Heart right ventricle (tissue), 16 donors: ENCODE measurements around the gene RNF40. TPM values are rescaled to one million over a fixed set of nuclear protein-coding genes. Genes with fewer than 3 reads are reported as not detected.
A peak's percentile ranks its signal among the peaks of the same experiment; 100 is the strongest.

Source experiments
- ATAC-seq, 8 donors: fragments of 200-7000 bp; cut with Tn5 transposase; one replicate each; pipeline ENCODE4 v1.9.1; 2020; ENCODE audit warnings: mild to moderate bottlenecking in 8 of 8, moderate library complexity in 8 of 8, moderate number of reproducible peaks in 1 of 8
- DNase-seq, 2 donors: peaks; one replicate each; pipeline ENCODE4 v3.0.0-alpha.2; 2020
- H3K27ac ChIP-seq, 10 donors: fragments of 200-600 bp; sonication (generic) in 2 of 10; one replicate each; pipeline versions ENCODE4 v1.5.0 to v1.8.0; 2020 to 2022; ENCODE audit warnings: mild to moderate bottlenecking in 3 of 10
- H3K27me3 ChIP-seq, 7 donors: fragments of 200-600 bp; one replicate each; pipeline ENCODE4 v1.8.0; 2021 to 2022; ENCODE audit warnings: mild to moderate bottlenecking in 2 of 7
- H3K36me3 ChIP-seq, 9 donors: fragments of 200-600 bp; sonication (generic) in 1 of 9; one replicate each; pipeline versions ENCODE4 v1.5.0 to v1.8.0; 2020 to 2022; ENCODE audit warnings: mild to moderate bottlenecking in 2 of 9
- H3K4me1 ChIP-seq, 9 donors: fragments of 200-600 bp; sonication (generic) in 1 of 9; one replicate each; pipeline versions ENCODE4 v1.5.0 to v1.8.0; 2020 to 2022; ENCODE audit warnings: mild to moderate bottlenecking in 4 of 9
- H3K4me3 ChIP-seq, 10 donors: fragments of 200-600 bp; sonication (generic) in 2 of 10; one replicate each; pipeline versions ENCODE4 v1.5.0 to v1.8.0; 2020 to 2022; ENCODE audit warnings: mild to moderate bottlenecking in 7 of 10, moderate library complexity in 2 of 10
- H3K9me3 ChIP-seq, 11 donors: fragments of 200-600 bp in 10 of 11; sonication (generic) in 2 of 11; one replicate each; pipeline versions ENCODE4 v1.5.0 to v1.8.0; 2013 to 2022; ENCODE audit warnings: mild to moderate bottlenecking in 2 of 11, control low read depth in 1 of 11, moderate library complexity in 1 of 11
- WGBS, 2 donors: extraction: QIAGEN DNeasy Blood & Tissue Kit; methylation state at CpG; one replicate each; pipeline ENCODE4 v1.1.7; 2013; ENCODE audit warnings: inconsistent platforms in 1 of 2; 5-methylcytosine and 5-hydroxymethylcytosine counted together
- intact Hi-C, 10 donors: fragments of 100-400 bp; cut with DNase I; formaldehyde crosslinking; loops; one replicate each; pipeline versions ENCODE4 v1.11.1 to v1.14.2; 2022
- polyA plus RNA-seq, 2 donors: library from polyadenylated mRNA; stranded (reverse); fragments of 200-250 nt; gene quantifications; one replicate each; pipeline ENCODE4 v1.2.3, GENCODE V29; 2013
- total RNA-seq, 10 donors: library from RNA; stranded (reverse); fragmentation: NEBNext Ultra II Directional in 3 of 10; extraction: Animal tissue kit (Norgen Biotek cat#: 25700) in 3 of 10; gene quantifications; one replicate each; pipeline versions ENCODE4 v1.2.1 to v1.2.4, GENCODE V29; 2021 to 2023
- TF ChIP-seq, protein P1 (sequence below), 9 donors: fragments of 200-600 bp; sonication (generic) in 2 of 9; IDR thresholded peaks; one replicate each; pipeline versions ENCODE4 v1.5.0 to v1.8.0; 2021 to 2022; ENCODE audit warnings: antibody characterized with exemption in 9 of 9, mild to moderate bottlenecking in 5 of 9, moderate library complexity in 1 of 9
- donor health status: Arrhythmogenic right ventricular cardiomyopathy.
- donor health status: ischemic (EF 13 %, LVEDD 7.1; RV severe dilation, severe dysfunction).
- donor health status: healthy with polysubstance abuse.
- donor health status: DM: no; HTN: yes; CAD: no.
- donor health status: DM: no; HTN: no; CAD: no.
- donor health status: ischemic (EF 25% LVEDD 6.9; RV normal size, moderate dysfunction).
- donor health status: ischemic (EF 25% LVEDD 5.7; RV mildly dilated, moderate dysfunction).
- donor health status: healthy.
- donor health status: DM: yes; HTN: yes; CAD: no.
- donor health status: Ischemic cardiomyopathy.
- donor health status: ischemic (EF 35%, LVEDD 5.7; RV mildly dilated, moderate dysfunction).
- donor health status: nonischemic (EF 11% LVEDD 7.7; RV severe dilation, severe dysfunction).
- donor health status: DM: yes; HTN: yes; CAD: no.
- donor health status: PGD.
- donor health status: ischemic (EF 29% LVEDD 5.4; RV normal size, mild dysfunction).
- donor health status: nonischemic (EF 23%, LVEDD 6.1; RV moderate dilation, normal function).

The RNF40 gene
- total and polyA plus RNA-seq, 12 donors = 33.0 to 69.9 (median 42.6) TPM

DNA sequence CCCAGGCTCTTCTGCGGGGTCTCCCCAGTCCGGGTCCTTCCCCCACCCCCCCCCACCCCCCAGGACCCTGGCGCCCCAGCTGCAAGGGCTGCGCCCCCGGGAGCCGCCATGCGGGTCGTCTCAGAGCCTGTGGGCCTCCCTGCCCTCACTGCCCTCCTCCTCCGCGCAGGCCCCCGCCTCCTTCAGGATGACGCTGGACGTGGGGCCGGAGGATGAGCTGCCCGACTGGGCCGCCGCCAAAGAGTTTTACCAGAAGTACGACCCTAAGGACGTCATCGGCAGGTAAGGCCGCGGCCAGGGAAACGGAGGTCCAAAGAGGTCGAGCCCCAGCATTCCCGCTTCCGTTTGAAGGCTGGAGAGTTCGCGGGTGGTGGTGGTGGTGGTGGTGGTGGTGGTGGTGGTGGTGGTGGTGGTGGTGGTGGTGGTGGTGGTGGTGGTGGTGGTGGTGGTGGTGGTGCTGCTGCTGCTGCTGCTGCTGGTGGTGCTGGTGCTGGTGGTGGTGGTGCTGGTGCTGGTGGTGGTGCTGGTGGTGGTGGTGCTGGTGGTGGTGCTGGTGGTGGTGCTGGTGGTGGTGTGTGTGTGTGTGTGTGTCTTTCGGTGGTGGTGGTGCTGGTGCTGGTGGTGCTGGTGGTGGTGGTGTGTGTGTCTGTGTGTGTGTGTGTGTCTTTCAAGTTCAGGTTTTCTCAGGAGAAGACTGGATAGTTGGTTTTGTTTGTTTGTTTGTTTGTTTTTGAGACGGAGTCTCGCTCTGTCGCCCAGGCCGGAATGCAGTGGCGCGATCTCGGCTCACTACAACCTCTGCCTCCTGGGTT, 13.3 kb upstream of the RNF40 start:
- H3K4me3 ChIP-seq = peak overlapping the region; percentile 59 to 93 (median 76)
- H3K27ac ChIP-seq = peak overlapping the region in 9 of 10 donors; percentile 58 to 88 (median 70)
- peaks cover 0 to 17% (median 6%) of the 10 kb centered on the region in 9 donors for H3K4me1 ChIP-seq
- TF ChIP-seq, protein P1, sequence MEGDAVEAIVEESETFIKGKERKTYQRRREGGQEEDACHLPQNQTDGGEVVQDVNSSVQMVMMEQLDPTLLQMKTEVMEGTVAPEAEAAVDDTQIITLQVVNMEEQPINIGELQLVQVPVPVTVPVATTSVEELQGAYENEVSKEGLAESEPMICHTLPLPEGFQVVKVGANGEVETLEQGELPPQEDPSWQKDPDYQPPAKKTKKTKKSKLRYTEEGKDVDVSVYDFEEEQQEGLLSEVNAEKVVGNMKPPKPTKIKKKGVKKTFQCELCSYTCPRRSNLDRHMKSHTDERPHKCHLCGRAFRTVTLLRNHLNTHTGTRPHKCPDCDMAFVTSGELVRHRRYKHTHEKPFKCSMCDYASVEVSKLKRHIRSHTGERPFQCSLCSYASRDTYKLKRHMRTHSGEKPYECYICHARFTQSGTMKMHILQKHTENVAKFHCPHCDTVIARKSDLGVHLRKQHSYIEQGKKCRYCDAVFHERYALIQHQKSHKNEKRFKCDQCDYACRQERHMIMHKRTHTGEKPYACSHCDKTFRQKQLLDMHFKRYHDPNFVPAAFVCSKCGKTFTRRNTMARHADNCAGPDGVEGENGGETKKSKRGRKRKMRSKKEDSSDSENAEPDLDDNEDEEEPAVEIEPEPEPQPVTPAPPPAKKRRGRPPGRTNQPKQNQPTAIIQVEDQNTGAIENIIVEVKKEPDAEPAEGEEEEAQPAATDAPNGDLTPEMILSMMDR (IDR thresholded peaks at IDR 0.05) = no peak
- H3K9me3 ChIP-seq = no peaks in the 10 kb centered on the region
- H3K27me3 ChIP-seq = no peaks in the 10 kb centered on the region
- 15 to 22% methylated on average over 27 to 36 of the region's 36 CpGs for WGBS, 2 donors
- peak in 6 of 8 donors; percentile 1 to 71 (median 24) for ATAC-seq
- H3K36me3 ChIP-seq = peaks cover 0 to 52% (median 21%) of the 10 kb centered on the region in 9 donors
- peak; percentile 43 to 51 for DNase-seq
- intact Hi-C loops = loop anchor here in 1 of 10 donors (5.0 kb wide), 1 partner anchor 52 kb away; the partner anchor contains the start of gene SRCAP

GRCh38 chr16:30750201-30750600, 11.9 kb upstream of the RNF40 start:
- H3K9me3 ChIP-seq = no peaks in the 10 kb centered on the region
- peaks cover 0 to 52% (median 24%) of the 10 kb centered on the region in 9 donors for H3K36me3 ChIP-seq

DNA sequence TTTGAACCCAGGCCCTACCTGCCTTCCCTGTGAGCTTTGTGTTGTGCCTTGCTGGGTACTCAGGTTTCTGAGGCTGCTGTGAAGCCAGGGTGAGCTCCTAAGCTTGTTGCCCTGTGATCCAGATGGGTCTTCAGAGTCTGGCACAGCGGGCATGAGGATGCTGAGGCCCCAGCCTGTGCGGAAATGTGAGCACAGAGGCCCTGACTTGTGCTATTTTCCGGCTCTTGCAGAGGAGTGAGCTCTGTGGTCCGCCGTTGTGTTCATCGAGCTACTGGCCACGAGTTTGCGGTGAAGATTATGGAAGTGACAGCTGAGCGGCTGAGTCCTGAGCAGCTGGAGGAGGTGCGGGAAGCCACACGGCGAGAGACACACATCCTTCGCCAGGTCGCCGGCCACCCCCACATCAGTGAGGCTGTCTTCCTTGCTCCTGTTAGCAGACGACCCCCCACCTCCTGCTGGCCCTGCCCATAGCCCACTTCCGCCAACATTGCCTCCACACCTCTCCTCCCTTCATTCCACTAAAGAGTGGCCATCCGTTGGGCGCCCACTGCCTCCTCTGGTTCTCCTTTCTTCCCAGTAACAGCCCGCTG, 11.2 kb upstream of the RNF40 start:
- DNase-seq (no peak), ATAC-seq (no peak)
- WGBS, 2 donors = 89 to 93% methylated on average over 20 of the region's 20 CpGs
- Histone ChIP-seq H3K36me3 (peaks cover 0 to 54% (median 24%) of the 10 kb centered on the region in 9 donors), H3K4me3 (no peak overlapping the region), H3K9me3 (no peaks in the 10 kb centered on the region), H3K4me1 (peaks cover 0 to 15% (median 6%) of the 10 kb centered on the region in 9 donors), H3K27me3 (no peaks in the 10 kb centered on the region), H3K27ac (no peak overlapping the region)
- TF ChIP-seq, protein P1 (IDR thresholded peaks at IDR 0.05) = no peak
- intact Hi-C loops = no loop called here

More at GRCh38 chr16:30750201-30750600, 11.9 kb upstream of the RNF40 start:
- no peak for DNase-seq
- H3K4me1 ChIP-seq = peaks cover 0 to 15% (median 6%) of the 10 kb centered on the region in 9 donors
- no peak overlapping the region for H3K4me3 ChIP-seq
- no peaks in the 10 kb centered on the region for H3K27me3 ChIP-seq
- no peak overlapping the region for H3K27ac ChIP-seq
- no peak for ATAC-seq
- 87 to 91% methylated on average over 4 of the region's 4 CpGs for WGBS, 2 donors
- TF ChIP-seq, protein P1 (IDR thresholded peaks at IDR 0.05) = no peak
- intact Hi-C loops = no loop called here

DNA sequence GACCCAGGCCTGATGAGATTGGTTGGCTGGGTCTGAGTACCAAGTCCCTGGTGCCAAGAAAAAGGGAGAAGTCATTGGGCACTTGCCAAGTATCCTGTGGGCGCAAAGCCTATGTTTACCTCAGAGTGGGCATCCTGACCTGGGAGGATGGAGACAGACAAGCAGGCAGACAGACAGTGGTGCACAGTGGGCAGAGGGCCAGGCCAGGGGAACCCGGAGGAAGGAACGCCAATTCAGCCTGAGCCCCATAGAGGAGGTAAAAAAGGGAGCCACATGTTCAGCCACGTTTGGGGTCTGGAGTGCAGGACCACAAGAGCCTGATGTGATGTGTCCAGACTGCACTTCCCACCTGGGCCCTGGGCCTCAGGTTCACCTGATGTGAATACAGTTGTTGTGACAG, 8.5 kb upstream of the RNF40 start:
- Histone ChIP-seq H3K4me3 (no peak overlapping the region), H3K27ac (no peak overlapping the region), H3K4me1 (peaks cover 0 to 7% (median 0%) of the 10 kb centered on the region in 9 donors), H3K27me3 (no peaks in the 10 kb centered on the region), H3K36me3 (peaks cover 0 to 79% (median 24%) of the 10 kb centered on the region in 9 donors), H3K9me3 (no peaks in the 10 kb centered on the region)
- TF ChIP-seq, protein P1 (IDR thresholded peaks at IDR 0.05) = no peak
- DNase-seq (no peak), ATAC-seq (no peak)
- WGBS, 2 donors = 81 to 85% methylated on average over 4 of the region's 4 CpGs
- intact Hi-C loops = no loop called here
